ENCODE measurements around the gene ALPL. TPM values are rescaled to one million over a fixed set of nuclear protein-coding genes. Genes with fewer than 3 reads are reported as not detected.

ALPL gene
- total RNA-seq, 1 donor from 2014 or later, result 11.7 TPM

- no peak for DNase-seq (ENCODE audit: low spot score)
- Mint-ChIP-seq H3K27me3 (ENCODE audit: unreplicated experiment) (peaks cover 4% of the 10 kb centered on the region), H3K4me1 (ENCODE audit: unreplicated experiment) (peaks cover 10% of the 10 kb centered on the region), H3K4me3 (ENCODE audit: unreplicated experiment) (no peak overlapping the region), H3K27ac (ENCODE audit: unreplicated experiment) (no peak overlapping the region), H3K9me3 (ENCODE audit: unreplicated experiment) (no peaks in the 10 kb centered on the region), H3K36me3 (ENCODE audit: low read depth, unreplicated experiment) (no peaks in the 10 kb centered on the region)
- TF ChIP-seq CTCF (IDR thresholded peaks at IDR 0.05; ENCODE audit: unreplicated experiment), result no peak
Observed at GRCh38 chr1:21575351-21575942, 66.2 kb downstream of the ALPL start.

GRCh38 chr1:21576031-21576797 lies 67.0 kb downstream of the ALPL start:
- H3K27ac Mint-ChIP-seq (ENCODE audit: unreplicated experiment), result no peak overlapping the region
- no peaks in the 10 kb centered on the region for H3K36me3 Mint-ChIP-seq (ENCODE audit: low read depth, unreplicated experiment)
- peaks cover 10% of the 10 kb centered on the region for H3K4me1 Mint-ChIP-seq (ENCODE audit: unreplicated experiment)
- H3K27me3 Mint-ChIP-seq (ENCODE audit: unreplicated experiment), result peaks cover 4% of the 10 kb centered on the region
- H3K9me3 Mint-ChIP-seq (ENCODE audit: unreplicated experiment), result no peaks in the 10 kb centered on the region
- H3K4me3 Mint-ChIP-seq (ENCODE audit: unreplicated experiment), result peak overlapping the region; percentile 2
- no peak for TF ChIP-seq CTCF (IDR thresholded peaks at IDR 0.05; ENCODE audit: unreplicated experiment)
- DNase-seq (ENCODE audit: low spot score), result no peak

- Mint-ChIP-seq H3K9me3 (ENCODE audit: unreplicated experiment) (no peaks in the 10 kb centered on the region), H3K27me3 (ENCODE audit: unreplicated experiment) (peaks cover 4% of the 10 kb centered on the region), H3K36me3 (ENCODE audit: low read depth, unreplicated experiment) (no peaks in the 10 kb centered on the region), H3K27ac (ENCODE audit: unreplicated experiment) (no peak overlapping the region), H3K4me1 (ENCODE audit: unreplicated experiment) (peaks cover 10% of the 10 kb centered on the region), H3K4me3 (ENCODE audit: unreplicated experiment) (no peak overlapping the region)
- TF ChIP-seq CTCF (IDR thresholded peaks at IDR 0.05; ENCODE audit: unreplicated experiment), result no peak
- no peak for DNase-seq (ENCODE audit: low spot score)
Observed at GRCh38 chr1:21576798-21577187, 67.6 kb downstream of the ALPL start.

- TF ChIP-seq CTCF (IDR thresholded peaks at IDR 0.05; ENCODE audit: unreplicated experiment), result no peak
- H3K27me3 Mint-ChIP-seq (ENCODE audit: unreplicated experiment), result peaks cover 4% of the 10 kb centered on the region
- DNase-seq (ENCODE audit: low spot score), result no peak
- H3K9me3 Mint-ChIP-seq (ENCODE audit: unreplicated experiment), result no peaks in the 10 kb centered on the region
- H3K4me1 Mint-ChIP-seq (ENCODE audit: unreplicated experiment), result peaks cover 10% of the 10 kb centered on the region
- no peak overlapping the region for H3K4me3 Mint-ChIP-seq (ENCODE audit: unreplicated experiment)
- no peaks in the 10 kb centered on the region for H3K36me3 Mint-ChIP-seq (ENCODE audit: low read depth, unreplicated experiment)
- no peak overlapping the region for H3K27ac Mint-ChIP-seq (ENCODE audit: unreplicated experiment)
Observed at GRCh38 chr1:21577324-21577723, 68.1 kb downstream of the ALPL start.

GRCh38 chr1:21577933-21578332 lies 68.7 kb downstream of the ALPL start:
- H3K27me3 Mint-ChIP-seq (ENCODE audit: unreplicated experiment), result peaks cover 4% of the 10 kb centered on the region

More at GRCh38 chr1:21577933-21578332, 68.7 kb downstream of the ALPL start:
- H3K27ac Mint-ChIP-seq (ENCODE audit: unreplicated experiment), result no peak overlapping the region
- H3K4me1 Mint-ChIP-seq (ENCODE audit: unreplicated experiment), result peaks cover 13% of the 10 kb centered on the region
- H3K9me3 Mint-ChIP-seq (ENCODE audit: unreplicated experiment), result no peaks in the 10 kb centered on the region
- H3K4me3 Mint-ChIP-seq (ENCODE audit: unreplicated experiment), result no peak overlapping the region
- no peak for TF ChIP-seq CTCF (IDR thresholded peaks at IDR 0.05; ENCODE audit: unreplicated experiment)
- H3K36me3 Mint-ChIP-seq (ENCODE audit: low read depth, unreplicated experiment), result no peaks in the 10 kb centered on the region
- DNase-seq (ENCODE audit: low spot score), result no peak
